WTC11 (cell line): ENCODE results near the gene SLC25A25.

ENCODE experiments used
- TEAD4 ChIP-seq: sonication (generic); formaldehyde crosslinking; IDR thresholded peaks from 2 replicates; pipeline ENCODE4 v1.8.0; 2022; ENCODE audit warnings: mild to moderate bottlenecking, missing genetic modification reagents
- ZNF232 ChIP-seq: sonication (generic); formaldehyde crosslinking; IDR thresholded peaks from 2 replicates; pipeline ENCODE4 v1.8.0; 2022; ENCODE audit warnings: mild to moderate bottlenecking, missing genetic modification reagents
- ZNF317 ChIP-seq: sonication (generic); formaldehyde crosslinking; IDR thresholded peaks from 2 replicates; pipeline ENCODE4 v1.8.1; 2023; ENCODE audit warnings: low read depth, mild to moderate bottlenecking, moderate library complexity, missing genetic modification reagents, borderline replicate concordance
- TF ChIP-seq, protein P1 (sequence below): fragments of 200-600 bp; IDR thresholded peaks from 2 replicates; pipeline ENCODE4 v1.8.0; 2022; ENCODE audit warnings: antibody characterized with exemption
- TF ChIP-seq, protein P2 (sequence below): sonication (generic); formaldehyde crosslinking; IDR thresholded peaks from 2 replicates; pipeline ENCODE4 v1.8.1; 2022; ENCODE audit warnings: mild to moderate bottlenecking, missing genetic modification reagents, moderate library complexity, borderline replicate concordance
- TF ChIP-seq, protein P3 (sequence below): sonication (generic); formaldehyde crosslinking; conservative IDR thresholded peaks from 2 replicates; pipeline ENCODE4 v1.8.1; 2022; ENCODE audit warnings: mild to moderate bottlenecking, missing genetic modification reagents
- TF ChIP-seq, protein P4 (sequence below): sonication (generic); formaldehyde crosslinking; IDR thresholded peaks from 2 replicates; pipeline ENCODE4 v1.8.1; 2023; ENCODE audit warnings: mild to moderate bottlenecking, missing genetic modification reagents
- TF ChIP-seq, protein P5 (sequence below): sonication (generic); formaldehyde crosslinking; IDR thresholded peaks from 2 replicates; pipeline ENCODE4 v1.8.1; 2022; ENCODE audit warnings: low read depth, mild to moderate bottlenecking, moderate library complexity, missing genetic modification reagents, borderline replicate concordance
- TF ChIP-seq, protein P6 (sequence below): sonication (generic); formaldehyde crosslinking; IDR thresholded peaks from 2 replicates; pipeline ENCODE4 v1.8.0; 2022; ENCODE audit warnings: missing genetic modification reagents

DNA sequence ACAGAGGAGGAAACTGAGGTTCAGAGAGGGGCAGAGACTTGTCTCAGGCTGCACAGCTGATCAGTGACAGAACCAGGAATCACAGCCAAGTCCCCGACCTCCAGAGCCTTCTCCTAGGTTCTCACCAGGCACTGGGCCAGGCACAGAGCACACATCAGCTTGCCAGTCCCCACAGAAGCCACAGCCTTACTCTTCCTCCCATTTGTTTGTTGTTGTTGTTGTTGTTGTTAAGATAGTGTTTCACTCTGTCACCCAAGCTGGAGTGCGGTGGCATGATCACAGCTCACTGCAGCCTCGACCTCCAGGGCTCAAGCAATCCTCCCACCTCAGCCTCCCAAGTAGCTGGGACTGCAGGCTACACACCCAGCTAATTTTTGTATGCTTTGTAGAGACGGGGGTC lies 42.3 kb upstream of the SLC25A25 start:
- TF ChIP-seq, protein P1, sequence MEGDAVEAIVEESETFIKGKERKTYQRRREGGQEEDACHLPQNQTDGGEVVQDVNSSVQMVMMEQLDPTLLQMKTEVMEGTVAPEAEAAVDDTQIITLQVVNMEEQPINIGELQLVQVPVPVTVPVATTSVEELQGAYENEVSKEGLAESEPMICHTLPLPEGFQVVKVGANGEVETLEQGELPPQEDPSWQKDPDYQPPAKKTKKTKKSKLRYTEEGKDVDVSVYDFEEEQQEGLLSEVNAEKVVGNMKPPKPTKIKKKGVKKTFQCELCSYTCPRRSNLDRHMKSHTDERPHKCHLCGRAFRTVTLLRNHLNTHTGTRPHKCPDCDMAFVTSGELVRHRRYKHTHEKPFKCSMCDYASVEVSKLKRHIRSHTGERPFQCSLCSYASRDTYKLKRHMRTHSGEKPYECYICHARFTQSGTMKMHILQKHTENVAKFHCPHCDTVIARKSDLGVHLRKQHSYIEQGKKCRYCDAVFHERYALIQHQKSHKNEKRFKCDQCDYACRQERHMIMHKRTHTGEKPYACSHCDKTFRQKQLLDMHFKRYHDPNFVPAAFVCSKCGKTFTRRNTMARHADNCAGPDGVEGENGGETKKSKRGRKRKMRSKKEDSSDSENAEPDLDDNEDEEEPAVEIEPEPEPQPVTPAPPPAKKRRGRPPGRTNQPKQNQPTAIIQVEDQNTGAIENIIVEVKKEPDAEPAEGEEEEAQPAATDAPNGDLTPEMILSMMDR, result no peak
- TF ChIP-seq, protein P2, sequence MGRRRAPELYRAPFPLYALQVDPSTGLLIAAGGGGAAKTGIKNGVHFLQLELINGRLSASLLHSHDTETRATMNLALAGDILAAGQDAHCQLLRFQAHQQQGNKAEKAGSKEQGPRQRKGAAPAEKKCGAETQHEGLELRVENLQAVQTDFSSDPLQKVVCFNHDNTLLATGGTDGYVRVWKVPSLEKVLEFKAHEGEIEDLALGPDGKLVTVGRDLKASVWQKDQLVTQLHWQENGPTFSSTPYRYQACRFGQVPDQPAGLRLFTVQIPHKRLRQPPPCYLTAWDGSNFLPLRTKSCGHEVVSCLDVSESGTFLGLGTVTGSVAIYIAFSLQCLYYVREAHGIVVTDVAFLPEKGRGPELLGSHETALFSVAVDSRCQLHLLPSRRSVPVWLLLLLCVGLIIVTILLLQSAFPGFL (CRISPR knock-in tag), result no peak
- no peak for TF ChIP-seq TEAD4 (CRISPR knock-in tag)
- TF ChIP-seq, protein P3, sequence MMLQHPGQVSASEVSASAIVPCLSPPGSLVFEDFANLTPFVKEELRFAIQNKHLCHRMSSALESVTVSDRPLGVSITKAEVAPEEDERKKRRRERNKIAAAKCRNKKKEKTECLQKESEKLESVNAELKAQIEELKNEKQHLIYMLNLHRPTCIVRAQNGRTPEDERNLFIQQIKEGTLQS (CRISPR knock-in tag), result no peak
- TF ChIP-seq, protein P4, sequence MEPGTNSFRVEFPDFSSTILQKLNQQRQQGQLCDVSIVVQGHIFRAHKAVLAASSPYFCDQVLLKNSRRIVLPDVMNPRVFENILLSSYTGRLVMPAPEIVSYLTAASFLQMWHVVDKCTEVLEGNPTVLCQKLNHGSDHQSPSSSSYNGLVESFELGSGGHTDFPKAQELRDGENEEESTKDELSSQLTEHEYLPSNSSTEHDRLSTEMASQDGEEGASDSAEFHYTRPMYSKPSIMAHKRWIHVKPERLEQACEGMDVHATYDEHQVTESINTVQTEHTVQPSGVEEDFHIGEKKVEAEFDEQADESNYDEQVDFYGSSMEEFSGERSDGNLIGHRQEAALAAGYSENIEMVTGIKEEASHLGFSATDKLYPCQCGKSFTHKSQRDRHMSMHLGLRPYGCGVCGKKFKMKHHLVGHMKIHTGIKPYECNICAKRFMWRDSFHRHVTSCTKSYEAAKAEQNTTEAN (CRISPR knock-in tag), result no peak
- TF ChIP-seq, protein P5, sequence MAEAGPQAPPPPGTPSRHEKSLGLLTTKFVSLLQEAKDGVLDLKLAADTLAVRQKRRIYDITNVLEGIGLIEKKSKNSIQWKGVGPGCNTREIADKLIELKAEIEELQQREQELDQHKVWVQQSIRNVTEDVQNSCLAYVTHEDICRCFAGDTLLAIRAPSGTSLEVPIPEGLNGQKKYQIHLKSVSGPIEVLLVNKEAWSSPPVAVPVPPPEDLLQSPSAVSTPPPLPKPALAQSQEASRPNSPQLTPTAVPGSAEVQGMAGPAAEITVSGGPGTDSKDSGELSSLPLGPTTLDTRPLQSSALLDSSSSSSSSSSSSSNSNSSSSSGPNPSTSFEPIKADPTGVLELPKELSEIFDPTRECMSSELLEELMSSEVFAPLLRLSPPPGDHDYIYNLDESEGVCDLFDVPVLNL (CRISPR knock-in tag), result no peak
- TF ChIP-seq, protein P6, sequence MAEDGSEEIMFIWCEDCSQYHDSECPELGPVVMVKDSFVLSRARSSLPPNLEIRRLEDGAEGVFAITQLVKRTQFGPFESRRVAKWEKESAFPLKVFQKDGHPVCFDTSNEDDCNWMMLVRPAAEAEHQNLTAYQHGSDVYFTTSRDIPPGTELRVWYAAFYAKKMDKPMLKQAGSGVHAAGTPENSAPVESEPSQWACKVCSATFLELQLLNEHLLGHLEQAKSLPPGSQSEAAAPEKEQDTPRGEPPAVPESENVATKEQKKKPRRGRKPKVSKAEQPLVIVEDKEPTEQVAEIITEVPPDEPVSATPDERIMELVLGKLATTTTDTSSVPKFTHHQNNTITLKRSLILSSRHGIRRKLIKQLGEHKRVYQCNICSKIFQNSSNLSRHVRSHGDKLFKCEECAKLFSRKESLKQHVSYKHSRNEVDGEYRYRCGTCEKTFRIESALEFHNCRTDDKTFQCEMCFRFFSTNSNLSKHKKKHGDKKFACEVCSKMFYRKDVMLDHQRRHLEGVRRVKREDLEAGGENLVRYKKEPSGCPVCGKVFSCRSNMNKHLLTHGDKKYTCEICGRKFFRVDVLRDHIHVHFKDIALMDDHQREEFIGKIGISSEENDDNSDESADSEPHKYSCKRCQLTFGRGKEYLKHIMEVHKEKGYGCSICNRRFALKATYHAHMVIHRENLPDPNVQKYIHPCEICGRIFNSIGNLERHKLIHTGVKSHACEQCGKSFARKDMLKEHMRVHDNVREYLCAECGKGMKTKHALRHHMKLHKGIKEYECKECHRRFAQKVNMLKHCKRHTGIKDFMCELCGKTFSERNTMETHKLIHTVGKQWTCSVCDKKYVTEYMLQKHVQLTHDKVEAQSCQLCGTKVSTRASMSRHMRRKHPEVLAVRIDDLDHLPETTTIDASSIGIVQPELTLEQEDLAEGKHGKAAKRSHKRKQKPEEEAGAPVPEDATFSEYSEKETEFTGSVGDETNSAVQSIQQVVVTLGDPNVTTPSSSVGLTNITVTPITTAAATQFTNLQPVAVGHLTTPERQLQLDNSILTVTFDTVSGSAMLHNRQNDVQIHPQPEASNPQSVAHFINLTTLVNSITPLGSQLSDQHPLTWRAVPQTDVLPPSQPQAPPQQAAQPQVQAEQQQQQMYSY (CRISPR knock-in tag), result no peak
- TF ChIP-seq ZNF232 (CRISPR knock-in tag), result no peak
- TF ChIP-seq ZNF317 (CRISPR knock-in tag), result no peak
